ENCODE results near the gene PSMB5. TPM values are rescaled to one million over a fixed set of nuclear protein-coding genes. Genes with fewer than 3 reads are reported as not detected.

Gene PSMB5
- total and polyA plus RNA-seq, 2 of the 13 experiments (the other 11 are each of a cell fraction or from before 2014, with no cell fraction given) = 705 to 871 TPM

DNA sequence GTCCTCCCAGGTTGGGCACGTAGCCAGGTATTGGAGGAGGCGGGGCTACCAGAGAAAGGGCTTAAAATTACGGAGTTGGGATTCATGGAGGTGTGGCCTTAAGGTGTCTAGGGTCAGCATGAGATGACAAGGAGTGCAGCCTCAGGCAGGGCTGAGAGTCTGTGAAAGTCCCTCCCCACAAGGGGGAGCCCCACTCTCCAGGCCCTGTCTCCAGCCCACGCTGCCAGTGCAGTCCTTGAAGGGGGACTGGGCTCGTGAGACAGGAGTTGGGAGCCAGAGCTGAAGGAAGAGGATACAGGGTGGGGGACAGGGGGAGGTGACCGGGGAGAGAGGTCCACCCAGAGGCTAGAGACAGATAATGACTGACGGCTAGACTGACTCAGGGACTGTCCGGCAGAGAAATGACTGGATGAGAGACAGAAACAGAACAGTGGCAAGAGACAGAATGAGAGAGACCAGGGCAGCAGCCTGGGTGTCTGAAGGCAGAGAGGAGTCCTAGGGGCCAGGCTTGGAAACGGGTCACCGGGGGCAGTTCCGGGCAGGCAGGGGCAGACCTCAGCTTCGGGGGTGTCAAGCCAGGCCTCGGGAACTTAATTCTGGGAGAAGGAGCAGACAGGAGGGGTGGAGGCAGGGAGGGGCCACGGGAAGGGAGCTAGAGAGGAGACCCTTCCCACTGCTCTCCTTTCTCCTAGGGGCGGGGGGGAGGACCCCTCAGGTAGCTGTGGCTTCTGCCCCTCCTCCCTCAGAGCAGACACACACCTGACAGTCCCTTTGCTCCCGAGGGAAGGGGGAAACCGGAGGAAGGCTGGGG lies 21.6 kb upstream of the PSMB5 start (continued):
- TF ChIP-seq, protein P1, sequence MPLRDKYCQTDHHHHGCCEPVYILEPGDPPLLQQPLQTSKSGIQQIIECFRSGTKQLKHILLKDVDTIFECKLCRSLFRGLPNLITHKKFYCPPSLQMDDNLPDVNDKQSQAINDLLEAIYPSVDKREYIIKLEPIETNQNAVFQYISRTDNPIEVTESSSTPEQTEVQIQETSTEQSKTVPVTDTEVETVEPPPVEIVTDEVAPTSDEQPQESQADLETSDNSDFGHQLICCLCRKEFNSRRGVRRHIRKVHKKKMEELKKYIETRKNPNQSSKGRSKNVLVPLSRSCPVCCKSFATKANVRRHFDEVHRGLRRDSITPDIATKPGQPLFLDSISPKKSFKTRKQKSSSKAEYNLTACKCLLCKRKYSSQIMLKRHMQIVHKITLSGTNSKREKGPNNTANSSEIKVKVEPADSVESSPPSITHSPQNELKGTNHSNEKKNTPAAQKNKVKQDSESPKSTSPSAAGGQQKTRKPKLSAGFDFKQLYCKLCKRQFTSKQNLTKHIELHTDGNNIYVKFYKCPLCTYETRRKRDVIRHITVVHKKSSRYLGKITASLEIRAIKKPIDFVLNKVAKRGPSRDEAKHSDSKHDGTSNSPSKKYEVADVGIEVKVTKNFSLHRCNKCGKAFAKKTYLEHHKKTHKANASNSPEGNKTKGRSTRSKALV (CRISPR knock-in tag; IDR thresholded peaks at IDR 0.05) = 0 out of 2 replicates have a peak, but pooled peaks have one; percentile 28
- TF ChIP-seq KLF12 (CRISPR knock-in tag; IDR thresholded peaks at IDR 0.05; ENCODE audit: borderline replicate concordance) = no peak
- no peak for TF ChIP-seq ZNF282 (IDR thresholded peaks at IDR 0.05; ENCODE audit: partially characterized antibody)
- TF ChIP-seq ISL2 (CRISPR knock-in tag; IDR thresholded peaks at IDR 0.05) = no peak
- TF ChIP-seq JUN (CRISPR knock-in tag; IDR thresholded peaks at IDR 0.05) = no peak
- TF ChIP-seq ZBTB38 (CRISPR knock-in tag; IDR thresholded peaks at IDR 0.05) = peak; percentile 69; the same call in 1 of the 2 replicates
- TF ChIP-seq KLF11 (CRISPR knock-in tag; IDR thresholded peaks at IDR 0.05) = 0 out of 2 replicates have a peak, but pooled peaks have one; percentile 57
- no peak for TF ChIP-seq ZNF557 (CRISPR knock-in tag; IDR thresholded peaks at IDR 0.05)
- no peak for TF ChIP-seq POGZ (CRISPR knock-in tag; IDR thresholded peaks at IDR 0.05)
- TF ChIP-seq MAZ (IDR thresholded peaks at IDR 0.05; ENCODE audit: borderline replicate concordance, low read depth, low read length) = no peak
- no peak for TF ChIP-seq MAZ (CRISPR knock-in tag; IDR thresholded peaks at IDR 0.05; ENCODE audit: low read depth)
- peak; percentile 61; the same call in 1 of the 2 replicates for TF ChIP-seq RFXANK (CRISPR knock-in tag; IDR thresholded peaks at IDR 0.05)
- TF ChIP-seq, protein P2, sequence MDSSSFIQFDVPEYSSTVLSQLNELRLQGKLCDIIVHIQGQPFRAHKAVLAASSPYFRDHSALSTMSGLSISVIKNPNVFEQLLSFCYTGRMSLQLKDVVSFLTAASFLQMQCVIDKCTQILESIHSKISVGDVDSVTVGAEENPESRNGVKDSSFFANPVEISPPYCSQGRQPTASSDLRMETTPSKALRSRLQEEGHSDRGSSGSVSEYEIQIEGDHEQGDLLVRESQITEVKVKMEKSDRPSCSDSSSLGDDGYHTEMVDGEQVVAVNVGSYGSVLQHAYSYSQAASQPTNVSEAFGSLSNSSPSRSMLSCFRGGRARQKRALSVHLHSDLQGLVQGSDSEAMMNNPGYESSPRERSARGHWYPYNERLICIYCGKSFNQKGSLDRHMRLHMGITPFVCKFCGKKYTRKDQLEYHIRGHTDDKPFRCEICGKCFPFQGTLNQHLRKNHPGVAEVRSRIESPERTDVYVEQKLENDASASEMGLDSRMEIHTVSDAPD (CRISPR knock-in tag; IDR thresholded peaks at IDR 0.05) = no peak
- TF ChIP-seq, protein P3, sequence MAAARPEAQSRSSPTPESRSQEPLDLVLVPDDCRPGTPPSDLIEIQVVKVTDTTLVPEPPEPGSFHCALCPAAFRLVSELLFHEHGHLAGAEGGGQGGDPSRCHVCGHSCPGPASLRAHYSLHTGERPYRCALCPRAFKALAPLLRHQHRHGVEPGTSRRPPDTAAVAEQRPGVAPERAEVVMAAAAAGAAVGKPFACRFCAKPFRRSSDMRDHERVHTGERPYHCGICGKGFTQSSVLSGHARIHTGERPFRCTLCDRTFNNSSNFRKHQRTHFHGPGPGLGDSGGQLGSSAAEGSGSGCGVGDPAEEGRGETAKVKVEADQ (CRISPR knock-in tag; IDR thresholded peaks at IDR 0.05; ENCODE audit: borderline replicate concordance) = no peak
- TF ChIP-seq ZNF644 (CRISPR knock-in tag; IDR thresholded peaks at IDR 0.05; ENCODE audit: low read depth) = no peak
- TF ChIP-seq, protein P4, sequence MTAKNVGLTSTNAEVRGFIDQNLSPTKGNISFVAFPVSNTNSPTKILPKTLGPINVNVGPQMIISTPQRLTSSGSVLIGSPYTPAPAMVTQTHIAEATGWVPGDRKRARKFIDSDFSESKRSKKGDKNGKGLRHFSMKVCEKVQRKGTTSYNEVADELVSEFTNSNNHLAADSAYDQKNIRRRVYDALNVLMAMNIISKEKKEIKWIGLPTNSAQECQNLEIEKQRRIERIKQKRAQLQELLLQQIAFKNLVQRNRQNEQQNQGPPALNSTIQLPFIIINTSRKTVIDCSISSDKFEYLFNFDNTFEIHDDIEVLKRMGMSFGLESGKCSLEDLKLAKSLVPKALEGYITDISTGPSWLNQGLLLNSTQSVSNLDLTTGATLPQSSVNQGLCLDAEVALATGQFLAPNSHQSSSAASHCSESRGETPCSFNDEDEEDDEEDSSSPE (CRISPR knock-in tag; IDR thresholded peaks at IDR 0.05) = 0 out of 2 replicates have a peak, but pooled peaks have one; percentile 40
- TF ChIP-seq STAT5B (CRISPR knock-in tag; IDR thresholded peaks at IDR 0.05) = peak; percentile 68; the same call in 1 of the 2 replicates
- TF ChIP-seq RNF2 (conservative IDR thresholded peaks at IDR 0.05; ENCODE audit: low read depth) = no peak; the same call in 1 of the 2 replicates
- TF ChIP-seq, protein P5, sequence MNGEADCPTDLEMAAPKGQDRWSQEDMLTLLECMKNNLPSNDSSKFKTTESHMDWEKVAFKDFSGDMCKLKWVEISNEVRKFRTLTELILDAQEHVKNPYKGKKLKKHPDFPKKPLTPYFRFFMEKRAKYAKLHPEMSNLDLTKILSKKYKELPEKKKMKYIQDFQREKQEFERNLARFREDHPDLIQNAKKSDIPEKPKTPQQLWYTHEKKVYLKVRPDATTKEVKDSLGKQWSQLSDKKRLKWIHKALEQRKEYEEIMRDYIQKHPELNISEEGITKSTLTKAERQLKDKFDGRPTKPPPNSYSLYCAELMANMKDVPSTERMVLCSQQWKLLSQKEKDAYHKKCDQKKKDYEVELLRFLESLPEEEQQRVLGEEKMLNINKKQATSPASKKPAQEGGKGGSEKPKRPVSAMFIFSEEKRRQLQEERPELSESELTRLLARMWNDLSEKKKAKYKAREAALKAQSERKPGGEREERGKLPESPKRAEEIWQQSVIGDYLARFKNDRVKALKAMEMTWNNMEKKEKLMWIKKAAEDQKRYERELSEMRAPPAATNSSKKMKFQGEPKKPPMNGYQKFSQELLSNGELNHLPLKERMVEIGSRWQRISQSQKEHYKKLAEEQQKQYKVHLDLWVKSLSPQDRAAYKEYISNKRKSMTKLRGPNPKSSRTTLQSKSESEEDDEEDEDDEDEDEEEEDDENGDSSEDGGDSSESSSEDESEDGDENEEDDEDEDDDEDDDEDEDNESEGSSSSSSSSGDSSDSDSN (CRISPR knock-in tag; IDR thresholded peaks at IDR 0.05) = peak; percentile 80
- TF ChIP-seq CEBPB (IDR thresholded peaks at IDR 0.05; ENCODE audit: borderline replicate concordance, low read depth, low read length) = no peak
- TF ChIP-seq, protein P6, sequence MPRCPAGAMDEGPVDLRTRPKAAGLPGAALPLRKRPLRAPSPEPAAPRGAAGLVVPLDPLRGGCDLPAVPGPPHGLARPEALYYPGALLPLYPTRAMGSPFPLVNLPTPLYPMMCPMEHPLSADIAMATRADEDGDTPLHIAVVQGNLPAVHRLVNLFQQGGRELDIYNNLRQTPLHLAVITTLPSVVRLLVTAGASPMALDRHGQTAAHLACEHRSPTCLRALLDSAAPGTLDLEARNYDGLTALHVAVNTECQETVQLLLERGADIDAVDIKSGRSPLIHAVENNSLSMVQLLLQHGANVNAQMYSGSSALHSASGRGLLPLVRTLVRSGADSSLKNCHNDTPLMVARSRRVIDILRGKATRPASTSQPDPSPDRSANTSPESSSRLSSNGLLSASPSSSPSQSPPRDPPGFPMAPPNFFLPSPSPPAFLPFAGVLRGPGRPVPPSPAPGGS (CRISPR knock-in tag; IDR thresholded peaks at IDR 0.05) = no peak
